HL-60 (cell line): ENCODE measurements around the gene NKAIN2.

Experiments used
- GABPA ChIP-seq: IDR thresholded peaks from 2 replicates; pipeline ENCODE4 v1.6.1; 2012; ENCODE audit warnings: low read depth
- POLR2AphosphoS5 ChIP-seq: IDR thresholded peaks from 2 replicates; pipeline ENCODE4 v1.6.1; 2012; ENCODE audit warnings: low read depth
- TF ChIP-seq, protein P1 (sequence below): IDR thresholded peaks from one replicate; pipeline ENCODE4 v1.5.1; 2011; ENCODE audit warnings: low read length, control low read depth, inconsistent platforms; ENCODE audit not compliant: insufficient read depth
- TF ChIP-seq, protein P2 (sequence below): IDR thresholded peaks from 2 replicates; pipeline ENCODE4 v1.6.1; 2012; ENCODE audit warnings: low read depth; ENCODE audit not compliant: insufficient replicate concordance

DNA sequence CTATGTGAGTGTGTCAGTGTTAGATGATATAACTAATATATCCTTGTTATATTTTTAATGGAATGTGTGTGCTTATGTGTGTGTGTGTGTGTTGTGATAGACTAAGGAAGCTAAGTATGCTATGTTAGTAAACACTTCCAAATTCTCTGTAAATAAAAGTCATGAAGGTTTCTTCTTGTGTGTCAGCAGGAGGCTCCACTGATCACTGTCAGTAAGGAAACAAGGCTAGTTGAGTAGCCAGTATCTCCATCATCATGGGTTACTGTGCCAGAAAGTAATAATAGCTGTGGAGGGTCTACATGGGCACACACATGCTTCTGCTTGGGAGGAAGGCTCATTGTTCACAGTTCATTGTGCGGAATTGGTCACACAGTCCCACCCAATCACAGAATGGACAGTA is 855.8 kb downstream of the NKAIN2 start:
- TF ChIP-seq, protein P1, sequence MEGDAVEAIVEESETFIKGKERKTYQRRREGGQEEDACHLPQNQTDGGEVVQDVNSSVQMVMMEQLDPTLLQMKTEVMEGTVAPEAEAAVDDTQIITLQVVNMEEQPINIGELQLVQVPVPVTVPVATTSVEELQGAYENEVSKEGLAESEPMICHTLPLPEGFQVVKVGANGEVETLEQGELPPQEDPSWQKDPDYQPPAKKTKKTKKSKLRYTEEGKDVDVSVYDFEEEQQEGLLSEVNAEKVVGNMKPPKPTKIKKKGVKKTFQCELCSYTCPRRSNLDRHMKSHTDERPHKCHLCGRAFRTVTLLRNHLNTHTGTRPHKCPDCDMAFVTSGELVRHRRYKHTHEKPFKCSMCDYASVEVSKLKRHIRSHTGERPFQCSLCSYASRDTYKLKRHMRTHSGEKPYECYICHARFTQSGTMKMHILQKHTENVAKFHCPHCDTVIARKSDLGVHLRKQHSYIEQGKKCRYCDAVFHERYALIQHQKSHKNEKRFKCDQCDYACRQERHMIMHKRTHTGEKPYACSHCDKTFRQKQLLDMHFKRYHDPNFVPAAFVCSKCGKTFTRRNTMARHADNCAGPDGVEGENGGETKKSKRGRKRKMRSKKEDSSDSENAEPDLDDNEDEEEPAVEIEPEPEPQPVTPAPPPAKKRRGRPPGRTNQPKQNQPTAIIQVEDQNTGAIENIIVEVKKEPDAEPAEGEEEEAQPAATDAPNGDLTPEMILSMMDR = no peak
- TF ChIP-seq POLR2AphosphoS5 (no peak), GABPA (no peak)
- TF ChIP-seq, protein P2, sequence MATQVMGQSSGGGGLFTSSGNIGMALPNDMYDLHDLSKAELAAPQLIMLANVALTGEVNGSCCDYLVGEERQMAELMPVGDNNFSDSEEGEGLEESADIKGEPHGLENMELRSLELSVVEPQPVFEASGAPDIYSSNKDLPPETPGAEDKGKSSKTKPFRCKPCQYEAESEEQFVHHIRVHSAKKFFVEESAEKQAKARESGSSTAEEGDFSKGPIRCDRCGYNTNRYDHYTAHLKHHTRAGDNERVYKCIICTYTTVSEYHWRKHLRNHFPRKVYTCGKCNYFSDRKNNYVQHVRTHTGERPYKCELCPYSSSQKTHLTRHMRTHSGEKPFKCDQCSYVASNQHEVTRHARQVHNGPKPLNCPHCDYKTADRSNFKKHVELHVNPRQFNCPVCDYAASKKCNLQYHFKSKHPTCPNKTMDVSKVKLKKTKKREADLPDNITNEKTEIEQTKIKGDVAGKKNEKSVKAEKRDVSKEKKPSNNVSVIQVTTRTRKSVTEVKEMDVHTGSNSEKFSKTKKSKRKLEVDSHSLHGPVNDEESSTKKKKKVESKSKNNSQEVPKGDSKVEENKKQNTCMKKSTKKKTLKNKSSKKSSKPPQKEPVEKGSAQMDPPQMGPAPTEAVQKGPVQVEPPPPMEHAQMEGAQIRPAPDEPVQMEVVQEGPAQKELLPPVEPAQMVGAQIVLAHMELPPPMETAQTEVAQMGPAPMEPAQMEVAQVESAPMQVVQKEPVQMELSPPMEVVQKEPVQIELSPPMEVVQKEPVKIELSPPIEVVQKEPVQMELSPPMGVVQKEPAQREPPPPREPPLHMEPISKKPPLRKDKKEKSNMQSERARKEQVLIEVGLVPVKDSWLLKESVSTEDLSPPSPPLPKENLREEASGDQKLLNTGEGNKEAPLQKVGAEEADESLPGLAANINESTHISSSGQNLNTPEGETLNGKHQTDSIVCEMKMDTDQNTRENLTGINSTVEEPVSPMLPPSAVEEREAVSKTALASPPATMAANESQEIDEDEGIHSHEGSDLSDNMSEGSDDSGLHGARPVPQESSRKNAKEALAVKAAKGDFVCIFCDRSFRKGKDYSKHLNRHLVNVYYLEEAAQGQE = no peak
